Sciatic nerve (tissue), 2 donors: ENCODE data around the gene ZACN. TPM values are rescaled to one million over a fixed set of nuclear protein-coding genes. Genes with fewer than 3 reads are reported as not detected.
"Not testable (repeated sequence)": the region's sequence is repeated elsewhere in the genome, so short reads cannot be mapped to it uniquely, and the experiment has no call there.

Experiments used
- ATAC-seq: fragments of 200-7000 bp; cut with Tn5 transposase; one replicate; pipeline ENCODE4 v1.9.1; 2020; ENCODE audit warnings: mild to moderate bottlenecking, moderate library complexity
- DNase-seq: peaks from one replicate; pipeline ENCODE4 v3.0.0-alpha.2; 2020; ENCODE audit warnings: low spot score
- intact Hi-C: fragments of 100-400 bp; cut with DNase I; formaldehyde crosslinking; loops from one replicate; pipeline ENCODE4 v1.14.2; 2022
- total RNA-seq: library from RNA; stranded (reverse); fragmentation: NEBNext Ultra II Directional; extraction: Animal tissue kit (Norgen Biotek cat#: 25700); gene quantifications from one replicate; pipeline ENCODE4 v1.2.1, GENCODE V29; 2021
- donor health status: DM: no; HTN: no; CAD: no.
- donor health status: DM: no; HTN: no; CAD: no.

The ZACN gene
- not detected for total RNA-seq

- DNase-seq = peak; percentile 54
- intact Hi-C loops = no loop called here
- ATAC-seq = no peak
These were observed at the start of gene ZACN for GRCh38 chr17:76078860-76079534. ZACN (plus strand) TSS chr17:76079182; CDS start chr17:76079265, 83 bp downstream.

DNA sequence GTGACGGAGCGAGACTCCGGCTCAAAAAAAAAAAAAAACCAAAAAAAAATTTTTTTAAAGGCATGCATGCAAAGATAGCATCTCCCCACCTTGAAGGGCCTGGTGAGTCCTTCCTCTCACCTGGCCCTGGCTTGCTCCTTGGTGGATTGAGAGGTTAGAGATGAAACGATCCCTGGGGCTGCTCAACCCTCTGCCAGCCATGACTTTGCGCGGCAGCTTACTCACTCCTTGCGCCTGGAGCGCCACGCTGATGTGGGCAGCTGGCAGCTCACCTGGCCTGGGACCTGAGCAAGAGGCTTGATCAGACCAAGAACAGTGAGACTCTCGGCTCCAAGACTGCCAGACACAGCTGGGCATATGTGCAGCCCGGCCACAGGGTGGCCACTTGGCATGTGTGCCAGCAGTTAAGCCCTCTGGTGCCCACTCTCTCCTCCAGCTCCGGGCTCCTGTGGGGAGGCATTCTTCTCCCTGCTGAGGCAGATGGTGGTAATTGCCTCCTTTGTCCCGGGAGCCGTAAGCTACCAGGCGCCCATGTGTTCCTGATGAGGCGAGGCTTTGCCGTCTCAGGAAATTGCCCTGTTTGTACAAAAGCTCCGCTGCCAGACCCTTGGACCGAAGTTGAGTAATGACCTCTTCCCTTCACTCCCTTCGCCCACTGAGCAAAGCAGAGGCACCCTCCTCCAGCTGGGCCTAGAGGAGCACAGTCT is 46.8 kb upstream of the ZACN start:
- intact Hi-C loops = loop anchor here (10.0 kb wide), 1 partner anchor 1117 kb away; no protein-coding TSS in a partner anchor
- no peak for DNase-seq
- no peak for ATAC-seq

GRCh38 chr17:76032780-76033108 is 46.2 kb upstream of the ZACN start:
- ATAC-seq (no peak), DNase-seq (no peak)
- intact Hi-C loops = loop anchor here (10.0 kb wide), 1 partner anchor 1118 kb away; no protein-coding TSS in a partner anchor

- no peak for ATAC-seq
- no peak for DNase-seq
- intact Hi-C loops = loop anchor here (10.0 kb wide), 1 partner anchor 1118 kb away; no protein-coding TSS in a partner anchor
These were observed 45.8 kb upstream of the ZACN start for GRCh38 chr17:76033139-76033538.

- ATAC-seq = no peak
- DNase-seq = no peak
- intact Hi-C loops = loop anchor here (10.0 kb wide), 1 partner anchor 1120 kb away; no protein-coding TSS in a partner anchor
These were observed 44.3 kb upstream of the ZACN start for GRCh38 chr17:76034428-76035350.

DNA sequence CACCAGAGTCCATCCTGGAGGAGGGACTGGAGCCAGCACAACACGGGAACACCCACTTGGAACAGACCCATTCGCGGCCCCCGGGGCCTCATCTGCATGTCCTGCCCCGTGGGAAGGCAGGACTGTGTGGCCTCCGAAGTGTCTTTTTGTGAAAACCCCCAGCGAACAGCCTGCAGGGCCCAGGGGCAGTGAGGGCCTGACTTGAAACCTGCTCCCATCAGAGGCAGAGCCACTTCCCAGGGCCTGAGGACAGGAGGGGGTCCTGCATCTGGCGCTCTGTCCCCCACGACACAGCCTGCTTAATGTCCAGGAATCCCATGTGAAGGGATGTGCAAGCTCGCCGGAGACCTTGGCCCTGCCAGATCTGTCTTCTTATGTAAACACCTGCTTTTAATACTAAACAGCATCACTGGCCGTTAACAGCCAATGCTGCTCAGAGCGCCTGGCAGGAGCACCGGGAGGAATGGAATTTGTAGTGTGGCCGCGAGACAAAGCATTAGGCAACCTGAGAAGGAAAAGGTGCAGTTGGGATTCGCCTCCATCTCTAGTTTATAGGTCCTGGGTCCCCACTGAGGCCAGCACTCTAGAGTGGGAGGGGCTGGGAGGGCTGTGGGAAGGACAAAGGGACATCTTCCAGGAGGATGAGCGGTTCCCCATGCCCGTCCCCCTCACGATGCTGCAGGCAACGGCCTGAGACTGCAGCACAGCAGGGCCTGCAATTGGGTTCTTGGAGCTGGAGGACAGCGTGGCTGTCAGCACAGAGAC is 42.3 kb upstream of the ZACN start:
- DNase-seq (no peak), ATAC-seq (peak; percentile 15)
- intact Hi-C loops = loop anchor here (10.0 kb wide), 1 partner anchor 1122 kb away; no protein-coding TSS in a partner anchor

DNA sequence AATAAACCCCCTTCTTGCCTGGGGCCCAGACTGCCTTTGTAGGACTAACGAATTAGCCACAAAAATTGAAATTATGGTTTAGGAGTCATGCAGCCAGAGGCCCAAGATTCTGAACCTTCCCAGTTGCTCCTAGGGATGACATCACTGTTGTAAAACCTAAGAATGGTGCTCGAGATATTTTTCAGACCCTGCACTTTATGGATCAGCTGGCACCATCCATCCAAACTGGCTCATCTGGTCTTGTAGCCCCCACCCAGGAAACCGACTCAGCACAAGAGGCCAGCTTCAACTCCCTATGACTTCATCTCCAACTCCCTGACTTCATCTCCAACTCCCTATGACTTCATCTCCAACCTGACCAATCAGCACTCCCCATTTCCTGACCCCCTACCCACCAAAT is 40.9 kb upstream of the ZACN start:
- no peak for DNase-seq
- intact Hi-C loops = loop anchor here (10.0 kb wide), 1 partner anchor 1123 kb away; no protein-coding TSS in a partner anchor
- ATAC-seq = no peak

- ATAC-seq (no peak), DNase-seq (no peak)
- intact Hi-C loops = loop anchor here (10.0 kb wide), 1 partner anchor 1124 kb away; no protein-coding TSS in a partner anchor
These were observed 39.9 kb upstream of the ZACN start for GRCh38 chr17:76039121-76039520.

GRCh38 chr17:76040376-76040775 is 38.6 kb upstream of the ZACN start:
- no peak for DNase-seq
- intact Hi-C loops = no loop called here
- no peak for ATAC-seq

GRCh38 chr17:76042868-76043267 is 36.1 kb upstream of the ZACN start:
- ATAC-seq, DNase-seq, intact Hi-C loops: not testable (repeated sequence)

DNA sequence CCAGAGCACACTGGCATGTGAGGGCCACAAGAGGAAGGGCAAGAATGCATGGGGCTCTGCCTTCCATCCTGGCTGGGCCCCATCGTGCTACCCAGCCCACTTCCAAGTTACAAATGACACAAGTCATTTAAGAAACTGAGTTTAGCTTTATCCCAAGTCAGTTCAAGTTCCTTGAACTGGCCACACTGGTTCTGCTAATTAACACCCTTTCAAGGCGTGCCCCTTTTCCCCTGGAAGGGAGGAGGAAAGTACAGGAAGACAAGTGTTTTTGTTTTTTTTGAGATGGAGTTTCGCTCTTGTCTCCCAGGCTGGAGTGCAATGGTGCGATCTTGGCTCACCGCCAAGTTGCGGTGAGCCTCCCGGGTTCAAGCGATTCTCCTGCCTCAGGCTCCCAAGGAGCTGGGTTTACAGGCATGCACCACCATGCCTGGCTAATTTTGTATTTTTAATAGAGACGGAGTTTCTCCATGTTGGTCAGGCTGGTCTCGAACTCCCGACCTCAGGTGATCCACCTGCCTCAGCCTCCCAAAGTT is 34.4 kb upstream of the ZACN start:
- DNase-seq, intact Hi-C loops, ATAC-seq: not testable (repeated sequence)

GRCh38 chr17:76046064-76046463 is 32.9 kb upstream of the ZACN start:
- no peak for ATAC-seq
- no peak for DNase-seq
- intact Hi-C loops = no loop called here

DNA sequence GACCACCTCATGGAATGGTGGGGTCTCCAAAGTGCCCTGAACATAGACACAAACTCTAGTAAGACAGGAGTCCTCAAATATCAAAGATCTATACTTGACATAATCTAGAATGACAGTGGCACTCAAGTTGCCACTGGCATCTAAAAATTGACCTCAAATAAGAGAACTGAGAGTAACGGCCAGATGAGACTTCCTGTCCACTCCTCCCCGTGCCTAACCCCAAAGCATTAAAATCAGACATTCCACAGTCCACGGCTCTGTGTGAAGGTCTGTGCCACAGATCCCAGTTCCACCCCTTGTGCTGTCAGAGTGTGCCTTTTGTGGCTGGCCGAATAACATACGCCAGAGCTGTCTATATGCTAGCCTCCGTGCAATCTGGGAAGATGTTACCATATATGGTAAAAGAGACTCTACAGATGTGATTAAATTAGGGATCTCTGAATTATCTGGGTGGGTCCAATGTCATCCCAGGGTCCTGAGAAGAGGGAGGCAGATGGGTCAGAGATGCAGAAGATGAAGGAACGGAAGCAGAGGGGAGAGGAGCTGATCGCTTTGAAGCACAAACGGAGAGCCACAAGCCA is 30.9 kb upstream of the ZACN start:
- no peak for DNase-seq
- ATAC-seq = no peak
- intact Hi-C loops = no loop called here

GRCh38 chr17:76048711-76049110 is 30.3 kb upstream of the ZACN start:
- intact Hi-C loops = no loop called here

GRCh38 chr17:76049239-76049638 is 29.7 kb upstream of the ZACN start:
- ATAC-seq = no peak
- no peak for DNase-seq
- intact Hi-C loops = no loop called here

More at GRCh38 chr17:76048711-76049110, 30.3 kb upstream of the ZACN start:
- DNase-seq = no peak
- ATAC-seq = no peak

- no peak for DNase-seq
- intact Hi-C loops = no loop called here
- no peak for ATAC-seq
These were observed 29.0 kb upstream of the ZACN start for GRCh38 chr17:76049836-76050537.
